Amniotic epithelial cell (primary cell): Measurements from ENCODE around the gene MT2A.

Source experiments
- DNase-seq: peaks from one replicate; pipeline ENCODE4 v3.0.0-alpha.2; 2010; ENCODE audit warnings: low read depth

MT2A gene

DNA sequence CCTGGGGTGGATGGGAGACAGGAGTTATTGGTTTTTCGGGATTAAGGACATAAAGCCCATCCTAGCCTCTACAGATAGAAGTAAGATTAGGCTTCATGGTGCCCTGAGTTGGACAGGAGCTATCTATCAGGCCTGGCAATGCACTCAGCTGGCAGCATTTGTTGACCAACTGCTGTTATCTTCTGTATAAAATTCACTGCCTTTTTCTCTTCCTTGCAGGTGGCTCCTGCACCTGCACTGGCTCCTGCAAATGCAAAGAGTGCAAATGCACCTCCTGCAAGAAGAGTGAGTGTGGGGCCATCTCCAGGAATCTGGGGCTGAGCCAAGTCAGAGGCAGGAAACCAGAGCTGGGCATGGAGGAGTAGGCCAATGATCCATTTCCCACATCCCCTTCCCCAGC is 30.7 kb downstream of the MT2A start:
- DNase-seq: no peak

- no peak for DNase-seq
Observed at GRCh38 chr16:56640076-56640475, 31.7 kb downstream of the MT2A start.

- DNase-seq: no peak
Observed at GRCh38 chr16:56641166-56641565, 32.8 kb downstream of the MT2A start.

DNA sequence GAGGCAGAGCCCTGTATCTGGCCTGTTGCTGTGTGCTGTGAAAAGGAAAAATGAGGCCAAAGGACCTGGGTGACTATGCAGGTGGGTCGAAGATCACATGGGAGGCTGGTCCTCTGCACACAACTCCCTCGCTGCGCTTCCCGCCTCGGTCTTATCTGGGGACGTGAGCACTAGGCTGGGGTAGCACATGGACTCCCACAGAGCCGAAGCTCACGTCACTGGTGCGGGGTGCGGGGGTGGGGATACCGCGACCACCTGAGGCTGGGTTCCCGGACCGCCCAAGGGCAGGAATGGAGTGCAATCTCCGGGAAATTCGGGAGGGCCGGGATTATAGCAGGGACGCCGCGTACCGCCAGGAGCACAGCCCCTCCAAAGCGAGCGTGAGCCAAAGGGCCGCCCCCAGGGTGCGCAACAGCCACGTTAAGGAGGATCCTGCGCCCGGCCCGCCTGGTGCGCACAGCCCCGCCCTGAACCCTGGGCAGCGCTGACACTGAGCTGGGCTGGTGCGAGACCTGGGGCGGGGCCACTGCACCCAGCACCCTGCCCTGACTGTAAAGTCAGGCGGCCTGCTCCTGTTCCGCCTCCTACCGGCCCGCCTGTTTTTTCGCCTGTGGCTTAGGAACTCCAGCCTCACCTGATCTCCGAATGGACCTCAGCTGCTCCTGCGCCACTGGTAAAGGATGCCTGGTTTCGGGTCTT is 34.8 kb downstream of the MT2A start:
- DNase-seq: peak; percentile 70

DNA sequence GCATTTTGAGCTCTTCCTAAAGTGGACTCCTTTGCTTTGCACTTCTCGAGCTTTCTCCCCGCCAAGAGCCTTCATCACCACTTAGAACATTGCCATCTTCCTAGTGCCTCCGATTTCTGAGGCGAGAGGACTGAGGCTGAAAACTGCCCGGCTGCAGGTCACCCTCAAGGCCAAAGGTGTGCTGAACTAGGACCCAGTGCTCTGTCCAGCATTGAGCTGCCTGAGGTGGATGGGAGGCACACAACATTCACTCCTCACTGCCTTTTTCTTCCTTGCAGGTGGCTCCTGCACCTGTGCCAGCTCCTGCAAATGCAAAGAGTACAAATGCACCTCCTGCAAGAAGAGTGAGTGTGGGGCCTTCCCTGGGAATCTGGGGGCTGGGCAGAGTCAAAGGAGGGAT is 35.4 kb downstream of the MT2A start:
- no peak for DNase-seq

DNA sequence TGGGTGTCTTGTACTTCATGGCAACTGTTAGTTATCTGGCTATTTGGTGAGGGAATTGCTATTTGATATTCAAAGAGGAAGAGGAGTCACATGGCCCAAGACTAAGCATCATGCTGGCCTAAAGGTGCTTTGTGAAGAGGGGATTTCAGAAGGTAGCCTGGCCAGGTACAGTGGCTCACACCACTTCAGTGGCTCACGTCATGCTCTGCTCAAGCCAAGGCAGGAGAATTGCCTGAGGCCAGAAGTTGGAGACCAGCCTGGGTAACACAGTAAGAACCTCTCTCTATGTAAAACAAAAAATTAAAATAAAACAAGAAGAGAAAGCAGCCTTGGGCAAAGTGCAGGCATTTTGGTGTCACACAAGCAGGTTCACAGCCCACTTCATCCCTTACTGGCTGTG is 36.9 kb downstream of the MT2A start:
- DNase-seq: no peak

DNA sequence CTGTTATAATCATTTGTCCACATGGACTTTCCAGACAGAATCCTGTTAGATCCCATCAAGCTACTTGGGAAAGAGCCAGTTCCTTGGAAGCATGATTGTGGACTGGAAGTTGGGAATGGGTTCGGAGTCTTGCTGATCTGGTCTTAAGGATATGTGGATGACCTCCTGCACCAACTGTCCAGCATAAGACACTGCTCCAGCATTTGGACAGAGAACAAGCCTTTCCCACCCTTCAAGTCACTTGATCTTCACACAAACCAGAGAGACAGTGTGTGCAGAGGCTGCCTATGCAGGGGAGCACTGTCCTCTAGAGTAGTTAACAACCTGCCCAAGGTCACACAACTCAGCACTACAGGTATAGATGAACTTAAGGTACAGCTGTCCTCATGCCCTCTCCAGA is 37.5 kb downstream of the MT2A start:
- DNase-seq: no peak

GRCh38 chr16:56647641-56648431 is 39.5 kb downstream of the MT2A start:
- no peak for DNase-seq

- no peak for DNase-seq
Observed at GRCh38 chr16:56649271-56649670, 40.9 kb downstream of the MT2A start.

- DNase-seq: no peak
Observed at GRCh38 chr16:56649820-56650219, 41.4 kb downstream of the MT2A start.

- DNase-seq: no peak
Observed at GRCh38 chr16:56651586-56651985, 43.2 kb downstream of the MT2A start, which contains the start of gene MT1B. Gene MT1B, plus strand, starts transcription at chr16:56651886. Its CDS starts 68 bp downstream, at chr16:56651954.

DNA sequence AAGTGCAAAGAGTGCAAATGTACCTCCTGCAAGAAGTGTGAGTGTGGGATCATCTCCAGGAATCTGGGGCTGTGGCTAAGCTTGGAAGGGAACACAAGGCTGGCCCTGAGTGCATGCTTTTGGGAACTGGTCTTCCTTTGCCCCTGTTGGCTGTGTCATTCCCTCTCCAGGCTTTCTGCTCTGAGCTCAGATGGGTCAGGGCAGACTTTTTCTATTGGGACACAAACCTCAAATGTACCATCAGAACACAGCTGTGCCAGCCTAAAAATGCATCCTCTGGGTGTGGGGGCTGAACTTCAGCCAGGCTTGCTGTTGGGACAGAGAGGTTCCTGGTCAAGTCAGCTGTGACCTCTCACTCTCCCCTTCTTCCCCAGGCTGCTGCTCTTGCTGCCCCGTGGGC is 44.2 kb downstream of the MT2A start:
- no peak for DNase-seq

DNA sequence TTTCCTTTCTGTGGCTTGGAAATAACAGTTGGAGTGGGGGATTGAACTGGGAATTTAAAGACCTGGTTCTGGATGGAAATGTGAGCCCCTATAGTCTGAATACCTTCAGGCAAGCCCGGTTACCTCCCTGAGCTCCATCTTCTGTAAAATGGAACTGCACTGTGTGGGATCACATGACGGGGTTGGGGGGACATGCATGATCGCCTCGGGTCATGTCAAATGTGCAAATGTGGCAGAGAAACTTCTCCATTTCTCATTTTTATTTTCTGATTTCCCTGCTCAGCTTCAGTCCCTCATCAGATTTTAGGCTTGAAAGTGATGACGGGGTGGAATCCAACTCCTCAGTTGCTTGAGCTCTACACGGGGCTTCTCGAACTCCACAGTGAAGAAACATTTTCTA is 44.8 kb downstream of the MT2A start:
- DNase-seq: no peak

GRCh38 chr16:56657555-56658326 is 49.4 kb downstream of the MT2A start, which contains the start of gene MT1F:
Gene MT1F, plus strand, starts transcription at chr16:56657959. Its CDS starts 100 bp downstream, at chr16:56658059.
- DNase-seq: peak; percentile 33

DNA sequence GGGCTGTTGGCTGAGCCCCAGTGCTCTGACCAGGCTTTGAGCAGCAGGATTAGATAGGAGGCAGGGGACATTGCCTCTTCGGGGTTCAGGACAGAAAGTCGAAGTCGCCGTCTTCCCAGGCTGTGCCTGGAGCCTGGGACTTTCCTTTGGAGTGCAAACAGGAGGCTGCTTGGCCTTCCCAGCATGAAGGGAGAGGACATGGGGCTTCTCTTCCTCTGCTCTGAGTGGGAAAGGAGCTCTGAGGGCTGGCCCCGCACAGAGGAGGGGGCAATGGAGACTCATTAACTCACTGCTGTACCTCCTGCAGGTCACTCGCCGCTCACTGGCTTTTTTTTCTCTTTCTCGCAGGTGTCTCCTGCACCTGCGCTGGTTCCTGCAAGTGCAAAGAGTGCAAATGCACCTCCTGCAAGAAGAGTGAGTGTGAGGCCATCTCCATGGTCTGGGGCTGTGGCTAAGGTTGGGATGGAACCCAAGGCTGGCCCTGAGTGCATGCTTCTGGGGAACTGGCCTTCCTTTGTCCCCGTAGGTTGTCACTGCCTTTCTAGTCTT is 50.0 kb downstream of the MT2A start:
- no peak for DNase-seq
